Stimulated activated CD8-positive, alpha-beta memory T cell treated with anti-CD3 and anti-CD28 coated beads, Interleukin-4, amount 100 ng/mL, for 4 hours (primary cell): ENCODE measurements around the gene PCDH9.

Source experiments
- DNase-seq, 2 donors: peaks; one replicate each; pipeline ENCODE4 v3.0.0-alpha.2; 2020; ENCODE audit warnings: low read depth in 2 of 2, low spot score in 1 of 2

Gene PCDH9

GRCh38 chr13:67090856-67091255, 139.3 kb downstream of the PCDH9 start:
- no peak for DNase-seq

- no peak for DNase-seq
Observed at GRCh38 chr13:67087527-67087926, 142.6 kb downstream of the PCDH9 start.

- DNase-seq: no peak
Observed at GRCh38 chr13:67086260-67086659, 143.9 kb downstream of the PCDH9 start.

- DNase-seq: no peak
Observed at GRCh38 chr13:67084066-67084465, 146.1 kb downstream of the PCDH9 start.

GRCh38 chr13:67083519-67083918, 146.6 kb downstream of the PCDH9 start:
- DNase-seq: no peak

GRCh38 chr13:67080351-67080750, 149.8 kb downstream of the PCDH9 start:
- DNase-seq: no peak

GRCh38 chr13:67078062-67078461, 152.1 kb downstream of the PCDH9 start:
- no peak for DNase-seq

- no peak for DNase-seq
Observed at GRCh38 chr13:67077132-67077531, 153.0 kb downstream of the PCDH9 start.

- DNase-seq: no peak
Observed at GRCh38 chr13:67076378-67076777, 153.8 kb downstream of the PCDH9 start.

GRCh38 chr13:67075239-67075638, 154.9 kb downstream of the PCDH9 start:
- DNase-seq: no peak

GRCh38 chr13:67071918-67072598, 158.1 kb downstream of the PCDH9 start:
- no peak for DNase-seq

GRCh38 chr13:67070306-67070705, 159.8 kb downstream of the PCDH9 start:
- no peak for DNase-seq

- no peak for DNase-seq
Observed at GRCh38 chr13:67069117-67069767, 160.9 kb downstream of the PCDH9 start.

GRCh38 chr13:67064920-67065319, 165.2 kb downstream of the PCDH9 start:
- no peak for DNase-seq

GRCh38 chr13:67063036-67063435, 167.1 kb downstream of the PCDH9 start:
- no peak for DNase-seq

- DNase-seq: no peak
Observed at GRCh38 chr13:67062160-67062559, 168.0 kb downstream of the PCDH9 start.

GRCh38 chr13:67061750-67062149, 168.4 kb downstream of the PCDH9 start:
- DNase-seq: no peak

GRCh38 chr13:67052550-67053490, 177.3 kb downstream of the PCDH9 start:
- DNase-seq: no peak

GRCh38 chr13:67049744-67050143, 180.4 kb downstream of the PCDH9 start:
- no peak for DNase-seq

GRCh38 chr13:67048821-67049150, 181.3 kb downstream of the PCDH9 start:
- no peak for DNase-seq

- no peak for DNase-seq
Observed at GRCh38 chr13:67048084-67048820, 181.9 kb downstream of the PCDH9 start.
